HG02870 (cell line): ENCODE results near the gene SLC9A3.

Experiments
- ATAC-seq: cut with Tn5 transposase; IDR thresholded peaks from one replicate; pipeline ENCODE4 v1.9.1; 2021; ENCODE audit warnings: mild to moderate bottlenecking, moderate library complexity; ENCODE audit not compliant: unreplicated experiment

SLC9A3 gene

GRCh38 chr5:421287-421880, 102.9 kb downstream of the SLC9A3 start:
- ATAC-seq: no peak

- no peak for ATAC-seq
Observed at GRCh38 chr5:420632-421286, 103.5 kb downstream of the SLC9A3 start.
